SU-DHL-6 (cell line): ENCODE results near the gene SRRM4.

Experiments used
- H2AFZ ChIP-seq: fragments of 200-600 bp; sonication (generic); 2 replicates; pipeline ENCODE4 v1.6.1; 2014; ENCODE audit warnings: low read depth, mild to moderate bottlenecking, moderate library complexity, mixed read lengths, antibody characterized with exemption, low read length; ENCODE audit not compliant: severe bottlenecking
- H3F3A ChIP-seq: fragments of 200-600 bp; shearing (Covaris generic); 2 replicates; pipeline ENCODE4 v1.6.0; 2016; ENCODE audit warnings: antibody characterized with exemption, mild to moderate bottlenecking; ENCODE audit not compliant: insufficient read depth
- H3K27ac ChIP-seq: fragments of 200-600 bp; sonication (generic); 2 replicates; pipeline ENCODE4 v1.5.1; 2016; ENCODE audit warnings: low read depth, mild to moderate bottlenecking, low read length, moderate library complexity, mixed read lengths
- H3K27me3 ChIP-seq: fragments of 200-600 bp; sonication (generic), shearing (Covaris generic); 2 replicates; pipeline ENCODE4 v1.6.0; 2014; ENCODE audit warnings: mild to moderate bottlenecking, low read length
- H3K36me3 ChIP-seq: fragments of 200-600 bp; sonication (generic); 2 replicates; pipeline ENCODE4 v1.6.1; 2014; ENCODE audit warnings: mild to moderate bottlenecking, low read length, mixed read lengths
- H3K4me2 ChIP-seq: fragments of 300-600, 200-600 bp; shearing (Covaris generic), sonication (generic); 2 replicates; pipeline ENCODE4 v1.6.0; 2014; ENCODE audit warnings: low read length, low read depth, mild to moderate bottlenecking; ENCODE audit not compliant: poor library complexity, severe bottlenecking
- H3K4me3 ChIP-seq: fragments of 200-600 bp; sonication (generic); 2 replicates; pipeline ENCODE4 v1.5.1; 2014; ENCODE audit warnings: antibody characterized with exemption, low read length, mild to moderate bottlenecking, mixed read lengths; ENCODE audit not compliant: insufficient read depth, poor library complexity, severe bottlenecking
- H3K79me2 ChIP-seq: fragments of 200-600 bp; sonication (generic); 2 replicates; pipeline ENCODE4 v1.6.1; 2014; ENCODE audit warnings: mild to moderate bottlenecking, low read length, moderate library complexity; ENCODE audit not compliant: insufficient read depth
- H3K9ac ChIP-seq: fragments of 200-600 bp; sonication (generic); 2 replicates; pipeline ENCODE4 v1.7.0; 2014; ENCODE audit warnings: mild to moderate bottlenecking, low read length
- H3K9me2 ChIP-seq: fragments of 200-600 bp; sonication (generic); replicated peaks from 2 replicates; pipeline ENCODE4 v1.6.1; 2014; ENCODE audit warnings: low read length; ENCODE audit not compliant: insufficient read depth
- H3K9me3 ChIP-seq: fragments of 200-600 bp; sonication (generic); 2 replicates; pipeline ENCODE4 v1.6.1; 2014; ENCODE audit warnings: low read length, mixed read lengths; ENCODE audit not compliant: insufficient read depth
- H4K20me1 ChIP-seq: fragments of 200-600 bp; sonication (generic); 2 replicates; pipeline ENCODE4 v1.6.1; 2014; ENCODE audit warnings: low read depth, mild to moderate bottlenecking, antibody characterized with exemption, low read length, moderate library complexity, mixed read lengths
- CTCF ChIP-seq: fragments of 200-600 bp; sonication (generic); IDR thresholded peaks from one replicate; pipeline ENCODE4 v1.5.1; 2017; ENCODE audit warnings: antibody characterized with exemption, mild to moderate bottlenecking, low read length, moderate library complexity; ENCODE audit not compliant: insufficient read depth, poor library complexity, severe bottlenecking
- EZH2phosphoT487 ChIP-seq: fragments of 200-600 bp; sonication (generic), shearing (Covaris generic); conservative IDR thresholded peaks from 2 replicates; pipeline ENCODE4 v1.6.1; 2018; ENCODE audit warnings: mild to moderate bottlenecking, antibody characterized with exemption, low read length, moderate library complexity, mixed read lengths

SRRM4 gene

GRCh38 chr12:119195256-119195655 lies 213.9 kb downstream of the SRRM4 start:
- Histone ChIP-seq H3K27ac (no peak overlapping the region), H3K4me2 (no peak overlapping the region), H3K9me3 (no peaks in the 10 kb centered on the region), H3K4me3 (no peak overlapping the region), H4K20me1 (no peaks in the 10 kb centered on the region), H3K36me3 (no peaks in the 10 kb centered on the region), H3K79me2 (no peaks in the 10 kb centered on the region), H3F3A (no peaks in the 10 kb centered on the region), H3K9ac (no peak overlapping the region), H2AFZ (no peak overlapping the region), H3K27me3 (no peaks in the 10 kb centered on the region), H3K9me2 (no peaks in the 10 kb centered on the region)
- TF ChIP-seq EZH2phosphoT487 (no peak), CTCF (no peak)

- Histone ChIP-seq H3K27ac (no peak overlapping the region), H3K9me2 (no peaks in the 10 kb centered on the region), H3F3A (no peaks in the 10 kb centered on the region), H3K4me3 (no peak overlapping the region), H2AFZ (no peak overlapping the region), H3K79me2 (no peaks in the 10 kb centered on the region), H3K9ac (no peak overlapping the region), H3K9me3 (no peaks in the 10 kb centered on the region), H3K4me2 (no peak overlapping the region), H3K27me3 (no peaks in the 10 kb centered on the region), H4K20me1 (no peaks in the 10 kb centered on the region), H3K36me3 (no peaks in the 10 kb centered on the region)
- TF ChIP-seq CTCF (no peak), EZH2phosphoT487 (no peak)
Measured at GRCh38 chr12:119198440-119198839, 217.1 kb downstream of the SRRM4 start.

- Histone ChIP-seq H3K4me2 (no peak overlapping the region), H3K9me2 (no peaks in the 10 kb centered on the region), H3K27ac (no peak overlapping the region), H3K9me3 (no peaks in the 10 kb centered on the region), H3K27me3 (no peaks in the 10 kb centered on the region), H2AFZ (no peak overlapping the region), H3K36me3 (no peaks in the 10 kb centered on the region), H4K20me1 (no peaks in the 10 kb centered on the region), H3K4me3 (no peak overlapping the region), H3K9ac (no peak overlapping the region), H3F3A (no peaks in the 10 kb centered on the region), H3K79me2 (no peaks in the 10 kb centered on the region)
- TF ChIP-seq CTCF (no peak), EZH2phosphoT487 (no peak)
Measured at GRCh38 chr12:119200601-119201000, 219.3 kb downstream of the SRRM4 start.
